Measurements from ENCODE around the gene GABBR2. TPM values are rescaled to one million over a fixed set of nuclear protein-coding genes. Genes with fewer than 3 reads are reported as not detected.
A peak's percentile ranks its signal among the peaks of the same experiment; 100 is the strongest.
"Not testable (repeated sequence)": the region's sequence is repeated elsewhere in the genome, so short reads cannot be mapped to it uniquely, and the experiment has no call there.

GABBR2 gene
- total RNA-seq, 1 donor from 2014 or later: not detected

DNA sequence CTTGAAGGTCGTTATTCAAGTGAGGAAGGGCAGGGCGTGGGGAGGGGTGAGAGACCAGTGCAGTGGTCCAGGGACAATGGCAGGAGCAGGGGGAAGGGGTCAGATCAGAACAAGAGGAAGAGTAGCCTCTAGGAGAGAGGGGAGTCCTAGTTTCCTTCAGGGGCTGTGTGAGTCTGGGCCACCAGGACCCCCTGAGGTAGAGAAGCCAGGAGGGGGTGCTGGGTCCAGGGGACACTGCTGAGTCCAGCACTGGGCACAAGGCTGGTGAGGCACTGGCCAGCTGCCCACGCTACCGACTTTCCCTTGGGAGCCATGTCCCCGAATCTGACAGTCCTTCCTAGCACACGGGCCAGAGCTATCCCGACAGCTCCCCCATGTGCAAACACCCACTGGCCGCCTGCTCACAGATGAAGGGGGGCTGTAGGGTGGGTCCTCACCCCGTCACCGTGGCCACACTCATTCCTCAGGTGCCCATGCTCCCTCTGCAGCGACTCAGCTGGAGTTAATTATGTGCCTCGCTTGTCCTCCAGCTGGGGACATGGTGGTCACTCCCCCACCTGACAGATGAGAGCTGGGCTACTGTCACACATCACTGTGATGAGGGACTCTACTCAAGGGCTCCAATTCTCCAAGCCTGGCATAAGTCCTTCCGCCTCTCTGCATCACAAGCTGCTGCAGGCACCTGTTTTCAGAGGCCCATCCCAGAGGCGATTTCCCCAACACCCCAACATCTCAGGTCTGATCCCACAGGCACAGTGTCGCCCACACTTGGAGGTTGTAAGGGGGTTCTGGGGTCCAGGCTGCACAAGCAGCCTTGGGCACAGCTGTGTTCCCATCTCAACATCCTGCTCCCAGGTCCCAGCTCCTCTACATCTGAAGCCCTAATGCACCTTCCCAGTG is 115.1 kb downstream of the GABBR2 start:
- DNase-seq (ENCODE audit: low read depth): no peak
- H3K27me3 ChIP-seq (ENCODE audit: control insufficient read depth, insufficient read depth, low read length): peaks cover 3% of the 10 kb centered on the region
- H3K36me3 ChIP-seq (ENCODE audit: control insufficient read depth, insufficient read depth, low read length): no peaks in the 10 kb centered on the region
- no peak for FAIRE-seq
- TF ChIP-seq CTCF (IDR thresholded peaks at IDR 0.05; ENCODE audit: insufficient read depth, low read length, severe bottlenecking): no peak
- no peak overlapping the region for H3K4me3 ChIP-seq (ENCODE audit: low read depth, low read length)

DNA sequence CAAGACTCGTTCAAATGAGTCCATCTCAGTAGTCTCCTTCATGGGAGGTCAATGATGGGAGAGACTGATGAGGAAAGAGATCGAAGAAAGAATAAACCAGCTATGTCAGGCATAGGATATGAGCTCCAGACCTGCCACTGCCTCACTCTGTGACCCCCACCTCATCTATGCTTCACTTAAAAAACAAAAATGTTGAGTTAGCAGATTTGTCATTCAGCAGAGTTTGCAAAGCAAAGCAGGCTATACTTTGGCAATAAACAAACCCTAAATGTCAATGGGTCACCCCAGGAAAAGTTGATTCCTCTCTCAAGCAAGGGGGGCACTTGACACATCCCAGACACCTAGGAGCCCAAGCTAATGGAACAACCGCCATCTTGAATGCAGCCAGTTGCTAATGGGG is 117.0 kb downstream of the GABBR2 start:
- no peak for DNase-seq (ENCODE audit: low read depth)
- Histone ChIP-seq H3K4me3 (ENCODE audit: low read depth, low read length) (no peak overlapping the region), H3K27me3 (ENCODE audit: control insufficient read depth, insufficient read depth, low read length) (peaks cover 3% of the 10 kb centered on the region), H3K36me3 (ENCODE audit: control insufficient read depth, insufficient read depth, low read length) (no peaks in the 10 kb centered on the region)
- no peak for FAIRE-seq
- TF ChIP-seq CTCF (IDR thresholded peaks at IDR 0.05; ENCODE audit: insufficient read depth, low read length, severe bottlenecking): no peak

DNA sequence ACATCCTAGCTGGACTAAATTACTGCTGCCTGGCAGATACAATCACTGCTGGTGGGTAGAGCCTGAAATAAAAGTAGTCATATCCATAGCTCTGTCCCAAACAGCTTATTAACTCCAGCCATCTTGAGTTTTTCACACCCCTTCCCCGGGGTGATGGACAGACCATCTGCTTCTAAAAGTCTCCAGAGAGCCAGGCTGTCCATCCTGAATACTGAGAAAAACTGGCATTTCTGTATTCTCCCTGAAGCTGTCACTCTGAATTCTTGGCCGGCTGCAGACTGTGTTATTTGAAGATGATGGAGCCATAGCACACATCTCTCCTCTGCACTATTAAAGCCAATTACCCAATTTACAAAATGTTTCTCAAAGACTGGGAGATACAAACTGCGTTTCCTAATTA is 118.6 kb downstream of the GABBR2 start:
- Histone ChIP-seq H3K4me3 (ENCODE audit: low read depth, low read length) (no peak overlapping the region), H3K27me3 (ENCODE audit: control insufficient read depth, insufficient read depth, low read length) (peaks cover 3% of the 10 kb centered on the region), H3K36me3 (ENCODE audit: control insufficient read depth, insufficient read depth, low read length) (no peaks in the 10 kb centered on the region)
- DNase-seq (ENCODE audit: low read depth) (no peak), FAIRE-seq (no peak)
- TF ChIP-seq CTCF (IDR thresholded peaks at IDR 0.05; ENCODE audit: insufficient read depth, low read length, severe bottlenecking): no peak

- TF ChIP-seq CTCF (IDR thresholded peaks at IDR 0.05; ENCODE audit: insufficient read depth, low read length, severe bottlenecking): no peak
- H3K4me3 ChIP-seq (ENCODE audit: low read depth, low read length): no peak overlapping the region
- FAIRE-seq (no peak), DNase-seq (ENCODE audit: low read depth) (no peak)
- H3K36me3 ChIP-seq (ENCODE audit: control insufficient read depth, insufficient read depth, low read length): no peaks in the 10 kb centered on the region
- peaks cover 3% of the 10 kb centered on the region for H3K27me3 ChIP-seq (ENCODE audit: control insufficient read depth, insufficient read depth, low read length)
Measured at GRCh38 chr9:98589102-98589501, 119.6 kb downstream of the GABBR2 start.

GRCh38 chr9:98584853-98585438 is 123.8 kb downstream of the GABBR2 start:
- FAIRE-seq; H3K36me3 ChIP-seq (ENCODE audit: control insufficient read depth, insufficient read depth, low read length); H3K27me3 ChIP-seq (ENCODE audit: control insufficient read depth, insufficient read depth, low read length); H3K4me3 ChIP-seq (ENCODE audit: low read depth, low read length); DNase-seq (ENCODE audit: low read depth): not testable (repeated sequence)

GRCh38 chr9:98584059-98584458 is 124.7 kb downstream of the GABBR2 start:
- peak; percentile 75 for FAIRE-seq
- TF ChIP-seq CTCF (IDR thresholded peaks at IDR 0.05; ENCODE audit: insufficient read depth, low read length, severe bottlenecking): no peak

More at GRCh38 chr9:98584059-98584458, 124.7 kb downstream of the GABBR2 start:
- peaks cover 2% of the 10 kb centered on the region for H3K27me3 ChIP-seq (ENCODE audit: control insufficient read depth, insufficient read depth, low read length)
- no peaks in the 10 kb centered on the region for H3K36me3 ChIP-seq (ENCODE audit: control insufficient read depth, insufficient read depth, low read length)
- no peak for DNase-seq (ENCODE audit: low read depth)
- H3K4me3 ChIP-seq (ENCODE audit: low read depth, low read length): no peak overlapping the region

All from bronchial epithelial cell (primary cell).